GM21529 (cell line): Measurements from ENCODE around the gene ADGRV1.

ENCODE experiments used
- ATAC-seq: cut with Tn5 transposase; IDR thresholded peaks from one replicate; pipeline ENCODE4 v1.9.1; 2021; ENCODE audit not compliant: unreplicated experiment

Gene ADGRV1

GRCh38 chr5:91146230-91146629 lies 587.6 kb downstream of the ADGRV1 start:
- ATAC-seq: no peak

- no peak for ATAC-seq
Measured at GRCh38 chr5:91146905-91147600, 588.5 kb downstream of the ADGRV1 start.

- no peak for ATAC-seq
Measured at GRCh38 chr5:91150234-91150633, 591.6 kb downstream of the ADGRV1 start.

DNA sequence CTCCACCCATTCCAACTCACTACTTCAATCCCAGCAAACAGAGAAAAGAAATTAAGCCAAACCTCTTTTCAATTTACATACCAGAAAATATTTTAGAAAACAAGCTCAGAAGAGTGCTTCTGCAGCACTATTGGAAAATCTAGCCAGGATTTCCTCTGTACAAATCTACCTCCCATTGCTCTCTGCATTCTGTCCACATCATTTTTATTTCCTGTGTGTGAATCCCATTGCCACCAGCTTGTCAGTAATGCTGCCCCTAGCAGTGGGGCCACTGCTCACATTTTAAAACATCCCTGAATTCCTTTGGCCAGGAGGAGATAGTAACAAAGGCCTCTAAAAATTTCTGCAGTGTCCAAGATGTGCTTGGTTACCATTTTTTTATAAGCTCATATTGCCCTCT lies 592.0 kb downstream of the ADGRV1 start:
- no peak for ATAC-seq

DNA sequence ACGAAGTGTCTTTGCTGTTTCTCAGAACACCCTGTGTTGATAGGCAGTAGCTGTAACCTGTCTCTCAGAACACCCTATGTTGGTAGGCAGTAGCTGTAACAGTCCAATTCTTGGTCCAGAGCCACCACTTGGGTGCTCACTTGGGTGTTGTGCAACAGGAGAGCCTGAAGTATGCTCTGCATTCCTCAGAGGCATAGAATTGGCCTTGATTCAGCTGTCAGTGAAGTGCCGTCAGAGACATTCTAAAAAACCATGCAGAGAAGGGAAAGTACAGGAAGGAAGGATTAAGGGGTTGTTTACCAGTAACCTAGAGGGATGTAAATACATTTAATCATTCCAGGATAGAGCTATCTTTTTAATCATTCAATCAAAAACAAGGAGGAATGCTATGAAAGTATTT lies 593.4 kb downstream of the ADGRV1 start:
- ATAC-seq: no peak

DNA sequence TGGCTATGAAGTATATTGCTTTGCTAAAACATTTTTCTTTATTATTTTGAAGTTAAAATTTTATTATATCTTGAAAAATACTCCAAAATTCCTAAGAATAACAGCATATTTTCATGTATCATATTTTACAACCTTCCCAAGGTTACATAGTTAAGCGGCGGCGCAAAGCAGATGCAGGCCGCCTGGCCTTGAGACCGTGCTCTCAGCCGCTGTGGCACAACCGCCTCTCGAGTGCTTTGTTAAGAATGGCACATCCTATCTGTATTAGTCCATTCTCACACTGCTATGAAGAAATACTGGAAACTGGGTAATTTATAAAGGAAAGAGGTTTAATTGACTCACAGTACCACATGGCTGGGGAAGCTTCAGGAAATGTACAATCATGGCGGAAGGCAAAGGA lies 595.7 kb downstream of the ADGRV1 start:
- no peak for ATAC-seq

DNA sequence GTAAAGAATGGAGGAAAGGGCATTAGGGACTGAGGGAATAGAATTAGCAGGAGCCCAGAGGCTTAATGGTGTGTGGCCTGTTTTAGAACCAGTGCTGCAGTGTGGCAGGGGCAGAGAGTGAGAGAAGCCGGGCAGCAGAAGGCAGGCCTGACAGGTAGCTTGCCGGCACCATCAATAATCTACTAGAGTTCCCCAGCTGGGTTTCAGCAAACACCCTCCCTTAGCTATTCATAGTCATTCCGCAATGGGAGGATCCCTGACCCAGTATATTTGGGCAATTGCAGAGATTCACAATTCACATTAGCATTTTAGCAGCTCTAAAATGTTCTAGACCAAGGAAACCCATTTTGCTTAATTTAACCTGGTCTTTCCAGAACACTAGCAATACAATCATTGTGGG lies 596.7 kb downstream of the ADGRV1 start:
- no peak for ATAC-seq

- no peak for ATAC-seq
Measured at GRCh38 chr5:91156242-91156641, 597.6 kb downstream of the ADGRV1 start.

DNA sequence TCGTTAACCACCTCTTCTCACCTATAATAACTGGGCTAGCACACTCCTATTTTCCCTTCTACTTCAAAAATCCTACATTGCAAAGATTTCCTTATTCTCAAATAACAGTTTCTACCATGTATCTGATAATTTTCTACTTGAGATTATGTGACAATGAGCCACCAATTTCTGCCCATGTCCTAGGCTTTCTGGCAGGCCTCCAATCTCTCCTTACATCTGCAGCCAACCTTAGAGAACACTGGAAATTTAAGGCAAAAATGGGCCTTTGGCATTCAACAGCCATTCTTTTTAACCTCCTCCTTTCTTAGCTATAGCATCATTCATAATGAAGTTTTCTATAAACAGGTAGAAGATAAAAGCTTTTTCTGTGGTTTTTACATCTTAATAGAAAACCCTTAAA lies 599.4 kb downstream of the ADGRV1 start:
- no peak for ATAC-seq

DNA sequence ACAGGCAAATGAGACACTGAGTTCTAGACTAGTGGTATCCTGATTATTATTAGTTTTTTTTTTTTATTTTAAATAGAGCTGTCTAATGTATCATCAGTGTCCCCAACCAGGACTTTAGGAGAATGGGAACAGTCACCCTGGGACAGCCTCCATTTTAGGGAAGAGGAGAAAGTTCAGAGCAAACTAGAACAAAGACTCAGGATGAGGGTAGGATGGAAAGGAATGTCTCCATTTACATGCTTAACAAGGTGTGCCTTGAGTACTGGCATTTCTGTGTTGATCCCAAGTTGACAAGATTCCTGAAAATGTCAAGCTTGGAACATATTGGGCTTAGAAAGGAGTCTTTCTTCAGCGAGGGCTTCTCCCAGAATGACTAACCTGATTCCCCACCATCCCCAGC lies 601.0 kb downstream of the ADGRV1 start:
- ATAC-seq: no peak

GRCh38 chr5:91160714-91161285 lies 602.2 kb downstream of the ADGRV1 start:
- no peak for ATAC-seq

GRCh38 chr5:91162534-91163381 lies 604.2 kb downstream of the ADGRV1 start:
- peak; percentile 99 for ATAC-seq

DNA sequence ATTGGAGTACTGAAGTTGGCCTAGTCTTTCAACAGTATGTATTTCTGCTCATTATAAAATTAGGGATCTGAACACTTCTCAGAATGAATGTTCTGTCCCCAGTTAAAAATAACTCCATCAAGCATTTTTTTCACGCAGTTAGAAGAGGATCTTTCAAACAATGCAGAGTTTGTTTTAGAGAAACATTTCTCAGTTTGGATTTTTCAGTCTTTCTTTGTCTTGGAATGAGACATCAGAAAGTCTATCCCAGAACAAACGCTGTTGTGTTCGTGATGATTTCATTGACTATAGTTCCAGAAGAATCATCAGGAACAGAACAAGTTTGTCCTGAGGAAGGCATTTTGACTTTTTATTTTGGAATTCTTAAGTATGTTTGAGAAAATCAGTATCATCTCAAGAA lies 605.8 kb downstream of the ADGRV1 start:
- no peak for ATAC-seq

- no peak for ATAC-seq
Measured at GRCh38 chr5:91166059-91166807, 607.6 kb downstream of the ADGRV1 start.

- no peak for ATAC-seq
Measured at GRCh38 chr5:91168859-91169258, 610.3 kb downstream of the ADGRV1 start.

DNA sequence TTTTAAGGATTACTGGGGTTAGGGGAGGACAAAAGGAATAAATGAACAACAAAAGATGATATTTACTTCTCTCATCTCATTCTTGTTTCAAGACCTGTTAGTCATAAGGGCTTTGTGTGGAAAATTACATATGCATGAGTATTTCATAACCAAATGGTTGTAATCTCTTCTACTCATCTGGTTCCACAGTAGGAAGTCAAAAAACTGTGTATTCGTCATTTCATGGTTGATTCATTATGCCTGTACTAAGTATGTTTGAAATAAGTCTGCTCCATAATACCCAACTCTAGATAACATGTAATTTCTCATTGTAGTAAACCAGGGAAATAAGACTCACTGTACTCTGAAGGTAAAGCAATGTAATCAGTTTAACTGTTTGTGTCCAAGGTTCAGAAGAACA lies 611.7 kb downstream of the ADGRV1 start:
- ATAC-seq: no peak

GRCh38 chr5:91171322-91171721 lies 612.7 kb downstream of the ADGRV1 start:
- no peak for ATAC-seq

DNA sequence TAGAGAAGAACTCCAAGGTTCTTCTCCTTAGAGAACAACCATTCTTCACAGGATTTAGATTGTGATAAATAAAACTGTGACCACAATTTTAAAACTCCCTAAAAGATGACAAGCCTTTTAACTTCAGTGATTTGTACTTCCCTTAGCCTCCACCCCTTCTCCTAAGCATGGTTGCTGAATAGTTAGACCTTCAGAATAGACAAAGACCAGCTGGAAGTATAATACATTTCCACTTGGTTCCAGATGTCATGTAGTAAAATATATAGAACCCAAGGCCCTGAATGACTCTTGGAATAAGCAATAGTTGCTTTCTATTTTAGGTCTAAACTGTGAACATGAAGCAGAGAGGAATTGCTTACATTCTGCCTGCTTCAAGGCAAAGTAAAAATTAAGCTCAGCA lies 615.8 kb downstream of the ADGRV1 start:
- ATAC-seq: no peak

GRCh38 chr5:91175708-91176107 lies 617.1 kb downstream of the ADGRV1 start:
- ATAC-seq: no peak

DNA sequence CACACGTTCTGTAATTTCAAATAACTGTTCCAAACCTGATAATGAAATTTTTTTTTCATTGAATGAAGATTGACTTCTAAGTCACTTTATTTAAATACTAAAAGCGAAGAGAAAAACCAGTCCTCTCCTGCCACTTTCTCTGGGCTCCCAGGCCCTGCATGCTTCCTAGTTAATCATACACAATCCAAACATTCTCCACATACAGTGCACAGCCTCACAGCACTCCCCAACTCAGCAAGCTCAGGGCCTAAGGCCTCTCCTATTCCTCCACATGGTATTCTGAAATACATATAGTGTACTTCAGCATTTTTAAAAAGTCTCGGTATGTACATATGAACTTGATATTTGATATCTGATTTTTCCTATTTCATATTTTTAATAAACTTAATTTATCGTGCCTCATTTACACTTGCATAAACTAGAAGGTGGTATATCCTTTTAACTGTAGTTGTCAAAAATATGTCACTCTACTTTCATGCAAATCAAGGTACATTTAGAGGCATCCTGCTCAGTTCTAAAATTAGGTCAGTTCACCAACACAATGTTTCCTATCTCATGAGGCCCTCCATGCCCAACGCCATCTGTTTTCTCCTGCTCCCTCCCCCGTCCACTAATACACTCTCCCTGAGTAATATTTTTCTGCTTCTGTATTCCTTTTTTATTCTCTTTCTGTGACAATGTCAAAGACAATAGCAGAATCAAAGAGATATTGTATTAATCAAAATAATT lies 617.9 kb downstream of the ADGRV1 start:
- no peak for ATAC-seq

GRCh38 chr5:91177085-91177484 lies 618.5 kb downstream of the ADGRV1 start:
- ATAC-seq: no peak
